SHP77 treated with DMSO at 0.1 percent for 48 hours (cell line): ENCODE measurements around the gene ABL2.
"Not testable (repeated sequence)": the region's sequence is repeated elsewhere in the genome, so short reads cannot be mapped to it uniquely, and the experiment has no call there.

Experiments
- DNase-seq: peaks from one replicate; lab custom pipeline; 2025; lab: John Stamatoyannopoulos, UW

The ABL2 gene

DNA sequence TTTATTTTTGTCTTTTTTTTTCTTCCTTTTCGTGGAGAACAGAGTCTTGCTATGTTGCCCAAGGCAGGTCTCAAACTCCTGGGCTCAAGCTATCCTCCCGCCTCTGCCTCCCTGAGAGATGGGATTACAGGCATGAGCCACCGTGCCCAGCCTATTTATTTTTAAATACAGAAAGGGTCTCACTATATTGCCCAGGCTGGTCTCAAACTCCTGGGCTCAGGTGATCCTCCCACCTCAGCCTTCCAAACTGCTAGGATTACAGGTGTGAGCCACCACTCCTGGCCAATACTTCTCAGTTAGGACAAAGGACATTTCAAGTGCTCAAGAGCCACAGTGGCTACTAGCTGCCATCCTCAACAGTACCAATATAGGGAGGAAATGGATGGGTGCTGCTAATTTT is 16.2 kb downstream of the ABL2 start:
- DNase-seq: not testable (repeated sequence)

DNA sequence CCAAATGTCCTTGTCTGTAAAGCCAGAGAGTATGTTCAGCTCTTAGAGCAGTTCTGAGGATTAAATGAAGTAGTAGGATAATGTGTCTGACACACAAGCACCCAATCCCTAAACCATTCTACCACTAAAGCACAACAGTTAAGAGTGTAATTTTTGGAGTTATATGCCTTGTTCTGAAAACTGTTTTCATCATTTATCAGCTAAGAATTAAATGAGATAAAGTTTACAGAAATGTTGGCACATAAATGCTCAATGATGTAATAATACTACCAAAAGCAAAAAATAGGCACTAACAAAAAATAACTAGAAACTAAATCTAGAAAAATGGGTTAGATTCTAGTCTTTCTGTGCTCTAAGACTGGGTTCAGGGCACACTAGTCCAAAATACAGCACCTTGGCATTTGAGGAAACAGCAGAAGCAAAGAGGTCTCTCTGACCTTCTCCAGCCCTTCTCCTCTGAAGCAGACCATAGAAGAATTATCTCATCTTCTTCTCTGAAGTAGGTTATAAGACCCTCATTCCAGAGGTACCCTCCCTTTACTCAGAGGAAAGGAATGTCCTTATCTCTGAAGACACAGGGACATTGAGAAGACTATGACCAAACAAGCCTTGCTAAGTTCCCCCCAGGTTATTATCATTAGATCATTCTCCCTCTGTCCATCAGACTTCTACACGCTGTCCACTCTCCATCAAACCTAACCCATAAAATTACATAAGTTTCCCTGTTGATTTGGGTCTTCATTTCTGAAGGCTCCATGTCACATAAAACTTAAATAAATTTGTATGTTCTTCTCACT is 20.6 kb downstream of the ABL2 start:
- no peak for DNase-seq

DNA sequence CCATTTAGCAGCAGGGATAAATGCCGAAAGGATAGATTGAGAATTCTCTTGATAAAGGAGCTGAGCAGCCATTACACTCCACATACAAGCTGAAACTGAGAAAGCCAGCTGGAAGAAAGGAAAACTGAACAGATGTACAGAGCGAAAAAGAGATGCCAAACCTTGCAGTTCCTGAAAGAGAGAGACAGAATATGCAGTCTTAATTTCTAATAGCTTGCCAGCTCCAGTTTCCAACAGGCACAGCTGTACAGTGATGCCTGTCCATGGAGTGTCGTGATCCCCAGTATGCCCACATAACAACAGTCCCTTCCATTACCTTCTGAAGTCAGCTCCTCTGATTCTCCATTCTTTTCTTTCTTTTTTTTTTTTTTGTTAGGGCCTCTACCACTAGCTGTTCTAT is 22.7 kb downstream of the ABL2 start:
- DNase-seq: no peak

GRCh38 chr1:179205284-179205683 is 24.2 kb downstream of the ABL2 start:
- DNase-seq: no peak

GRCh38 chr1:179202161-179202560 is 27.3 kb downstream of the ABL2 start:
- no peak for DNase-seq

DNA sequence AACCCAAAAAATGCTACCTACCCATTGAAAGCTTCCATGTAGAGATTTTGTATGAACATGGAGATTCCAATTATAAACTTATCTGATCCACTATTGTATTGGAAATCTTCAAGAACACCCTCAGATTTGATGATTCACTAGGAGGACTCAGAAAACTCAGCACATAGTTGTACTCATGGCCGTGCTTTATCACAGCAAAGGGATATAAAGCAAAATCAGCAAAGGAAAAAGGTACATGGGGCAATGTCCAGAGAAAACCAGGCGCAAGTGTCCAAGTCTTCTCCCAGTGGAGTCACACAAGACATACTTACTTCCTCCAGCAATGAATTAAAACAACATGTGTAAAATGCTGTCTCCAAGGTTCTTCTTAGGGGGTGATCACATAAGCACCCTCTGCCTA is 28.9 kb downstream of the ABL2 start:
- DNase-seq: no peak

DNA sequence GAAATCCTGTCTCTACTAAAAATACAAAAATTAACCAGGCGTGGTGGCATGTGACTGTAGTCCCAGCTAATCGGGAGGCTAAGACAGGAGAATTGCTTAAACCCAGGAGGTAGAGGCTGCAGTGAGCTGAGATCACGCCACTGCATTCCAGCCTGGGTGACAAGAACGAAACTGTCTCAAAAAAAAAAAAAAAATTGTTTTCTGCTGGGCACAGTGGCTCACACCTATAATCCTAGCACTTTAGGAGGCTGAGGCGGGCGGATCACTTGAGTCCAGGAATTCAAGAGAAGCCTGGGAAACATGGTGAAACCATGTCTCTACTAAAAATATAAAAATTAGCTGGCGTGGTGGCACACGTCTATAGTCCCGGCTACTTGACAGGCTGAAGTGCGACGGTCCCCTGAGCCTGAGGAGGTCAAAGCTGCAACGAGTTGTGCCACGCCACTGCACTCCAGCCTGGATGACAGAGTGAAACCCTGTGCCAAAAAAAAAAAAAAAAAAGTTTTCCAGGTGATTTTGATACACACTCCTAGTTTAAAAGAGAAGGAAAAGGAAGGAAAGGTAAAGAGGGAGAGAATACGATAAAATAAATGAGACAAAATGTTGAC is 31.7 kb downstream of the ABL2 start:
- DNase-seq: no peak

- not testable (repeated sequence) for DNase-seq
These were observed 33.6 kb downstream of the ABL2 start for GRCh38 chr1:179195857-179196256.

DNA sequence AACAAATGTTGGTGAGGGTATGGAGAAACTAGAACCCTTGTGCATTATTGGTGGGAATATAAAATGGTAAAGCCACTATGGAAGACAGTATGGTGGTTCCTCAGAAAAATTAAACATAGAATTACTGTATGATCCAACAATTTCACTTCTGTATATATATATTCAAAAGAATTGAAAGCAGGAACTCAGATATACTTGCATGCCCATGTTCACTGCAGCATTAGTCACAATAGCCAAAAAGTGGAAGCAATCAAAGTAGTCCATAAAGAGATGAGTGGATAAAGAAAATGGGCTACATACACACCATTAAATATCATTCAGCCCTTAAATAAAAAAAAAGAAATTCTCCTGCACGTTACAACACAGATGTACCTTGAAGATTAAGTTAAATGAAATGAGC is 34.1 kb downstream of the ABL2 start:
- DNase-seq: no peak

GRCh38 chr1:179194068-179194537 is 35.4 kb downstream of the ABL2 start:
- DNase-seq: no peak

- DNase-seq: no peak
These were observed 38.6 kb downstream of the ABL2 start for GRCh38 chr1:179190861-179191260.

- no peak for DNase-seq
These were observed 41.6 kb downstream of the ABL2 start for GRCh38 chr1:179187735-179188471.

DNA sequence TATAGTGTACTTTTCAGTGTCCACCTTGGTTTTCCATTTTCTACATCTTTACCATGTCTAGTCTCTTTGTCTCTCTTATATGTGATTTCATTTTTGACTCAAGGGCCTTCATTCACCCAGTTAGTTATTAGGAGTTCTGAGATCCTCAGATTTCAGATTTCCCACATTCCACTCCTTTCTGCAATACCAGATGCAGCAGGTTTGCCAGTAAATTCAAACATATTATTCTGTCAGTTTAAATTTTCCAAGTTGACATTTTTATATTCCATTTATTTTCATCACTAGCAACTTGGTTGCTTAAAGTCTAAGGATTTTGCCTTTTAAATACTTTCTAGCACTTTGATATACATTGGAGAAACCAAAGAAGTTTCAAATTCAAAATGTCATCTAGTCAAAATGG is 42.4 kb downstream of the ABL2 start:
- DNase-seq: no peak

GRCh38 chr1:179184403-179184802 is 45.1 kb downstream of the ABL2 start:
- DNase-seq: no peak

DNA sequence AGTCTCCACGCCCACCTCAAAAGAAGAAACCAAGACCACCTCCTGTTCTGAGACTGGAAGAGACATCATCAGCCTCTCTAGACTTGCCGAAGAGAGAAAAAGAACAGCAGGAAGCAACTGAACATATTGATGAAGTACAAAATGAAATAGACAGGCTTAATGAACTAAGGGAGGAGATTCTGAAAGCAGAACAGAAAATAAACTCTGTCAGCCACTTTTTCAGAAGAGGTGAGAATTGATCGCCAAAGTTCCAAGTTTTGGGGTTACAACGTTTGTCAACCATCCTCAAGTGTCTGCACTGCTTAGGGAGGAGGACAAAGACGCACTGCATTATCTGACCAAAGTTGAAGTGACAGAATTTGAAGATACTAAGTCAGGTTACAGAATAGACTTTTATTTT is 45.6 kb downstream of the ABL2 start:
- DNase-seq: no peak

DNA sequence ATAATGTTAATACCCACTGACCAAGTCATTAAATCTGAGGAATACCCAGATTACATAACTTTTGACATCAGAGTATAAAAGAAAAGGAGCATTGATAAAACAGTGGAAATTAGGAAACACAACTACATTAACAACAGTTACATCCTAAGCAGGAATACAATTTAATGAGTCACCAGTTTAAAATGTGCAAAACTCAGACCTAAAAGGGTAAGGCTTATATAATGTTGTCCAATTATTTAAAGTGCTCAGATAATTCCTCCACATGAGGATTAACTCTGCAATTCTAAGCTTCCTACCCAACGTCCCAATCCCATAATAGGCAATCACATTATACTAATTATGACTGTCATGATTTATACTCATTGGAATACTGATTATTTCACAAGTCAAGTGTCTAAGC is 50.5 kb downstream of the ABL2 start:
- no peak for DNase-seq

- DNase-seq: no peak
These were observed 51.3 kb downstream of the ABL2 start for GRCh38 chr1:179178183-179178582.

GRCh38 chr1:179177615-179178014 is 51.9 kb downstream of the ABL2 start:
- no peak for DNase-seq

DNA sequence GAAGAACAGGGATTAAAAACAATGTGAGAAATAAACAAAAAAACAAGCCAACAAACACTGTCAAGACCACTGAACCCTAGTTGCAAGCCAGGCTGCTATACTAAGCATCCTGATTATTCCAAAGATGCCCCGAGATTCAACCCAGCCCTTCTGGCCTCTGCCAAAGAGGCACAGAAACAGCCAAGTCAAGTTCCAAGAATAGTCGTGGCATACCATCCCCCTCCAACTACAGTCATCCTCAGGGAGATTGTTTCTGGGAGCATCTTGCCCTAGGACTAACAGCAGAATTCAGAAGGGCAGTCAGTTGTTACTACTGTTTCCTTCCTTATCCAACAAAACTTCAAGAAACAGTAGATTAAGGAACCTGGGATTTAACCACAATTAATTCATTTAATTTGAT is 52.3 kb downstream of the ABL2 start:
- no peak for DNase-seq

DNA sequence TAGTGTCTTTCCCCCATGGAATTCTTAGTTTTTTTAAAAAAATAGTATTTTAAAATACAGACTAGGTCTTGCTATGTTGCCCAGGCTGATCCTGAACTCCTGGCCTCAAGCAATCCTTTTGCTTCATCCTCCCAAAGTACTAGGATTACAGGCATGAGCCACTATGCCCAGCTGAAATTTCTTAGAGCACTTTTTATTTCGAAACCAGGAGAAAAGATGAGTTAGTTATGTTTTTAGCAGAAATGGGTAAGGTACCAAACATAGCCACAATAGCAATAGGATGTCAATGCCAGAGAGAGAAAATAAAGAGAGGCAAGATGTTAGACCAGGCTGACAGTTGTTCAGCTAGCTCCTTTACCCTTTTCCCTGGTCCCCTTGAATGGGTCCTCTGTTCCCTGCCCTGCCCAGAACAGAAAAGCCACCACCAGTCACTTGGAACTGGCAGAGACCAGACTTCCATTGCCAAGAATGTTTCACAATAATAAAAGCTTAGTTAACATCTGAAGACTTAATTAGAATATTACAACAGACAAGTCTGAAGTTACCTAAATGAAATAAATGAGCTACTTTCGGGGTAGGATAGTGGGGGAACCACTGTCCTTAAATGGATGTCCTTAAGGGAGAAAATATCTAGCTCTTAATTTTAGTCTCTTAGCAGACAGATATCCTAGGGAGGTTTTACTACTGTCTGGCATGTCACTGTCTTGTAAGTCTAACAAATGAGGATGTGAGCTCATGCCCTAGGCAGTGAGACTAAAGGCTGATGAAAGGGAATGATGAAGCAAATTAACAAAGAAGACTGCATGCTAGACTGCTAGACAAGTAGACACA is 54.3 kb downstream of the ABL2 start:
- DNase-seq: no peak

- DNase-seq: not testable (repeated sequence)
These were observed 59.1 kb downstream of the ABL2 start for GRCh38 chr1:179170468-179170770.
